GM19455 (cell line): ENCODE measurements around the gene ACTRT2.

Experiments used
- ATAC-seq: cut with Tn5 transposase; IDR thresholded peaks from one replicate; pipeline ENCODE4 v1.9.1; 2021; ENCODE audit not compliant: unreplicated experiment

ACTRT2 gene

DNA sequence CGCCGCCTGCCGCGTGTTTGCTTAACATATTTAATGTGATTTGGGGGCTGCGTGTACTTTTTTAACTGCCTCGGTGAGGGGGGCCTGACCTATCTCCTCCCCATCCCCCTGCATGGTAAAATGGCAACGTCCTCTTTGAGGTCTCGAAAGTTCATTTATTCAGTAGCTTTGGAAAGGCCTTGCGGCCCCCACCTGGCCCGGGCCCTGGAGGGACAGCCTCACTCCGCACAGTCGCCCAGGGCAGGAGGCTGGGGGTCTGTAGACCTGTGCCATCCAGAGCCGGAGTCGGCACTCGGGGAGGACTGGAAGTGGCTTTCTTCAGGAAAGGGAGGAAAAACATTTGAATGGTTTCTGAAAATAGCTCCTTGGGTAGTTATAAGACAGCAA, 38.0 kb upstream of the ACTRT2 start:
- ATAC-seq = no peak

GRCh38 chr1:2983706-2984398, 37.4 kb upstream of the ACTRT2 start:
- ATAC-seq = no peak

DNA sequence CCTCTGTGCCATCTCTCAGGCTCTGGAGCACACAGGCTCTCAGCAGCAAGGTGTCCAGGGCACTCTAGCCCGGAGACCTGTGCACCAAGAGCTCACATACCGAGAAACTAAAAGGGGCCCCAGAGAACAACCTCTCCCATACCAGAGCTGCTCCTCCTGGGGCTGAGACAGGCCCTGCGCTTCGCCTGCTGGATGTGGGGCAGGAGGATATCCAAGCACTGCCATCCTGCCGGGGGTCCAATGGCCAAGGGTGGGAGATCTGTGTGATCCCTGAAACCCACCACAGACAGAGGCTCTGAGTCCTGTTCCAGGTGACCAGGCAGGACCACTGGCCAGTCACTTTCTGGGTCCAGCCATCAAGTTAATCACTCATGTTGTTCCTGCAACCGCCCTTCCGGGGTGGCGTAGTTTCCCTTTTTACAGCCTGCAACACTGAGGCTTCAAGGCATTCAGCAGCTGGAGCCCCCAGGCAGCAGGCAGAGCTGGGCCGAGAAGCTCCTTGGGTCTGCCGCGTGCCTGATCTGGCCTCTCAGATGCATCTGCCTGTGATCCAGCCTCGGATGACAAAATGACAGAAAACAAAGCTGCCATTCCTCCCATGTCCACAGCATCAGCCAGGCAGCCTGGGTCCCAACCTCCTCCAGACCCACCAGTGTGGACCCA, 36.7 kb upstream of the ACTRT2 start:
- no peak for ATAC-seq

DNA sequence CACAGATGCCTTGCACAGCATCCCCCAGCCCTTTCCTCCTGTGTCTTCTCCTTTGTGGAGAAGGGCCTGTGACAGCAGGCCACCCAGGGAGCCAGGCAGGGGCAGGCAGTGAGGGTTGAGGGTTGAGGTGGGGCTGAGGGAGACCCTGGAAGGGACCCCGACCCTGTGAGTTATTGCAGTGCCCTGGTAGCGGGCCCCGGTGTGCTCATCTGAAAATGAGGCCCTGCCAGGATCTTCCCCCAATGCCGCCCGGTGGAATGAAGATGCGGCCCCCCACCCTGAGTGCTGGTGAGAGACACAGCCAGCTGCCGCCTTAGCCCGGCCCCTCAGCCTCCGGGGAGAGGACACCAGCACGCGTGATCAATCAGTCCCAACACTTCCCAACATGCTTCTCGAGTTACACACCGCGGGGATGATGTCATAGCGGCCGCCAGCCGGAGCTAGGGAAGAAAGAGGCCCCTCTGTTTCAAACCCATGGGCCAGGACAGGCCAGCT, 36.2 kb upstream of the ACTRT2 start:
- ATAC-seq = no peak

DNA sequence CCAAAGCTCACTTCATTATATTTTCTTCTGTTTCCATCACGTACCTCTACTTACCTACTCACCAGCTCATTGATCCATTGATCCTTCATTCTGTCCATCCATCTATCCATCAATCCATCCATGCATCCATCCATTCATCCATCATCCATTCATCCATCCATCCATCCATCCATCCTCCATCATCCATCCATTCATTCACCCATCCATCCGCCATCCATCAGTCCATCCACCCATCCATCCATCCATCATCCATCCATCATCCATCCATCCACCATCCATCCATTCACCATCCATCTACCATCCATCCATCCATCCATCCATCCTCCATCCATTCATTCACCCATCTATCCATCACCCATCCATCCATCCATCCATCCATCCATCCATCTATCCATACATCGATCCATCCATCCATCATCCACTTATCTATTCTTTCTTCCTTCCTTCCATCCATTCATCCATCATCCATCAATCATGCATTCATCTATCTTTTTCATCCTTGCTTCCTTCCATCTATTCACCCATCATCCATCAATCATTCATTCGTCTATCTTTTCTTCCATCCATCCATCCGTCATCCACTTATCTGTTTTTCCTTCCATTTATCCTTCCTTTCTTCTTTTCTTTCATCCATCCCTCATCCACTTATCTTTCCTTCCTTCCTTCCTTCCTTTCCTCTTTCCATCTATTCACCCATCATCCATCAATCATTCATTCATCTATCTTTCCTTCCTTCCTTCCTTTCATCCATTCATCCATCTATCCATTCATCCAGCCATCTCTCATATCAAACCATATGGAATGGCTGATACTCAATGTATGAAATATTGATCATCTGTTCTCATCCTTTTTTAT, 35.3 kb upstream of the ACTRT2 start:
- ATAC-seq = no peak

DNA sequence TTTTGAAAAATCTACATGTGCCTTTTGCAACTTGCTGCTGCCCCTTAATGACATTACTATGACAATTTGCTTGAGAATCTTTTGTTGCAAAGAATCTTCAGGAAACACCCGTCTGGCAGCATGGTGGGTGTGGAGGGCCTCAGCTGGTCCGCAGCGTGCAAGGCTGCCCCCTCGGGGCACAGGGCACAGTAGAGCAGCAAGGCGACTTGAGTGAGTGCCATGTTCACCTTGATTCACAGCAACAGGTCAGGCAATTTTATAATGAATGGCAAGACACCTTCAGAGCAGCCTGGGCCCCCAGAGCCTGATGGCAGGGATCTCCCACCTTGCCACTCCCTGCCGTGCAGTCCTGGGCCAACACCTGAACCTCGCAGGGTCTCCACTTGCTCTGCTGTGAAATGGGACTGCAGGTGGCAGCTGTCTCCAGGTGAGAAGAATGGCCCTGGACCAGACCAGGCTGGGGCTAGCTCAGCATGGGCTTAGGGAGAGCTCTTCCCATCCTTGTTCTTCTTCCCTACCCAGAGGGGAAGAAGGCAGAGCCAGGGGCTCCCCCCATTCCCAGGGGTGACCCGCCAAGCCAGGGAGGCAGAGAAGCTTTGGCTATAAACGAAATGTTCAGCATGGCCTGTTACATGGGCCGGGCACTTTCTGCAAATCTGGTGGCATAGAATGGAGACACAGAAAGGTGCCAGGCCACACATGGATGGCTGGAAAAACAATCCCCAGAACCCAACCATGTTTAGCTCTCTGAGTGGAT, 34.5 kb upstream of the ACTRT2 start:
- ATAC-seq = no peak

GRCh38 chr1:2987773-2988172, 33.5 kb upstream of the ACTRT2 start:
- ATAC-seq = no peak

GRCh38 chr1:2988256-2988655, 33.0 kb upstream of the ACTRT2 start:
- no peak for ATAC-seq

DNA sequence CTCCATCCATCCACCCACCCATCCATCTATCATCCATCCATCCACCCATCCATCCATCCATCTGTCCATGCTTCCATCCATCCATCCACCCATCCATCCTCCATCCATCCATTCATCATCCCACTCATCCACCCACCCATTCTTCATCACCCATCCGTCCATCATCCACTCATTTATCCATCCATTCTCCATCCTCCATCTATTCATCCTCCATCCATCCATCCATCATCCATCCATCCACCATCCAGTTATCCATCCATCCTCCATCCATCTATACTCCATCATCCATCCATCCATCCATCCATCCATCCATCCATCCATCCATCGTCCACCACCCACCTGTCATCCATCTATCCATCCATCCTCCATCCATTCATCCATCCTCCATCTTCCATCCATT, 32.1 kb upstream of the ACTRT2 start:
- no peak for ATAC-seq

DNA sequence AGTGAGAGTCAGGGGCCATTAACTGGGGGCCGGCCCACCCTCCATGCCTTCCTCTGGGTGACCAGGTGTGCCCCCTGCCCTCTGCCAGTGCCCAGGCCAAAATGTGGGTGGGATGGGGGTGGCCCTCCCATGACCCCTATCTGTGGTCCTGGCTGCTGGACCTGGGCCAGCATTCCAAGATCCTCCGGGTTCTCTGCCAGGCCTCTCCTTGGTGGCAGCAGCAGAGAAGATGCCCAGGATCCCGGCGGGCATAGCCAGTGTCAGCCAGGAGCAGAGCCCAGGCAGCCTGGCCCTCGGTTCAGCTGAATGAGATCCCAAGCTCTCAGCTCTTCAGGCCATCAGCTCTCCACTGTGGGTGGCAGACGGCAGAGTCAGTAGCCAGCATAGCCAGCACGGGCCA, 31.3 kb upstream of the ACTRT2 start:
- no peak for ATAC-seq

DNA sequence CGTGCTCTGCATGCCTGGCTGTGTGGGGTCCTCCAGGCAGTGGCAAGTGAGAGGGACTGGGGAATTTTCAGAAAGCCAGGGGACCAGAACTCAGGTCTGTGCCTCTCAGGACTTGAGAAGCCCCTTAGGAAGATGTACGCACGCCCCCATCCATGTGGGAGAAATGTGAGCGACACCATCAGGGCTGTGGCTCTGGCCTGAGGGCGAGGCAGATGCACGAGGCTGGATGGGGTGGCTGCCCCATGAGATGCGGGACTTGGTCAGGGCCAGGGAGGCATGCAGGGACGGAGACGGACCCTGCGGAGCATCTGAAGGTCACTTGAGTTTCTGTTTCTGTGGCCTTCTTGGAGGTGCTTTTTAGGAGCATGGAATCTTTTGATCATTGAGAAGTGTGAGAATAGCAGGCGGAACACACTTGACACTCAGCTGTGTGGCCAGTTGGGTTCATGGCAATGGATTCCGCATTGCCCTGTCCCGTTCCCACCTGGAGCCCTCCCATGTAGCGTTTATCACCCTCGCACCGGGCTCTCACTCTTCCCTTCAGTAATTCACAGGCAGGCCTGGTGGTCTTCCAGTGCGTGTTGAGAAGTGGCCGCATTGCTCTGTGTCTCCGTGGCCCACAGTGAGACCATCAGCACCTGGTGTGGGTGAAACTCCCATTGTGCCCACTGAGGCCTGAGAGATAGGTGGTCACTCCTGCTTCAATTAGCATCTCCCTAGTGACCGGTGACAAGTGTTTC, 30.7 kb upstream of the ACTRT2 start:
- no peak for ATAC-seq

DNA sequence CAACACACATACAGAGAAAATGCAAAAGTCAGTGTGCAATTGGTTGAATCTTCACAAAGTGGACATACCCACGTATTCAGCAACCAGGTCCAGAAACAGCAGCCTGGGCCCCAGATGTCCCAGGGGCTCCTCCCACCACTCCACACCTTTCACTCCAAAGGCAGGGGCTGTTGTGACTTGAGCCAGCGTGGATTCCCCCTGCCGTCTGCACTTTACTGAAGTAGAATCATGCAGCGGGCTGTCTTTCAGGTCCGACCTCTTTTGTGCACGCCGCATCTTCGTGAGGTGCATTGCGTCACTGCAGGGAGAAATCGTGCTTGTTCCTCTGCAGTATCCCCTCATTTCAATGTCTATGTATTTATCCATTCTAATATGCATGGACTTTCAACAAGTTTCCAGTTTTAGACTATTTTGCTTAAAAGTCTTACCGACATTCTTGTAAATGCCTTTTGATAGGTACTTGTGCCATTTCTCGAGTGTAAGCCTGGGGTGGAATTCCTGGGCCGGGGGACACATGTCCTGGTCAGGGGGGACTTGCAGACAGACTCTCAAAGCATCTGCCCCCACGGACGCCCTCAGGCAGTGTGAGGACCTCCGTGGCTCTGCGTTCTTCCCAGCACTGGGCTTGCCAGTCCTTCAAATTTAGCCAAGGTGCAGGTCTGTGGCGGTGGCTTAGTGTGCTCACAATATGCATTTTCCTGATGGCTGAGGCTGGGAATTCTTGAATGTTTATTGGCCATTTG, 29.3 kb upstream of the ACTRT2 start:
- ATAC-seq = no peak

DNA sequence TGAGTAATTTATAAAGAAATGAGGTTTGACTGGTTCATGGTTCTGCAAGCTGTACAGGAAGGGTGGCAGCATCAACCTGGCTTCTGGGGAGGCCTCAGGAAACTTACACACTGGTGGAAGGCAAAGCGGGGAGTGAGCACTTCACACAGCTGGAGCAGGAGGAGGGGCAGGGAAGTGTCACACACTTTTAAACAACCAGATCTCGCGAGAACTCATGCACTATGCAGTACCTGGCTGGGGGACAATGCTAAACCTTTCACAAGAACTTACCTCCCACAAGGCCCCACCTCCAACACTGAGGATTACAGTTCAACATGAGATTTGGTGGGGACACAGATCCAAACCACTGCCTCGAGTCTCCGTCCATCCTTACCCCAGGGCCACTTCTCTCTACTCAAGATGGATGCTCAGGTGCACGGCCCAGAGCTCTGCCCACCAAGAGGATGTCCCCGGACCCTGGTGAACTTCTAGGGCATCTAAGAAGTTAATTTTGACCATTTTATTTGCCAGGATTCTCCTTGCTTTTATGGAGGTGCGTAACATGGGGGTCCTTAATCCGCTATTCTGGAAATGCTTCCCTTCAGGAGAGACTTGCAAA, 22.7 kb upstream of the ACTRT2 start:
- no peak for ATAC-seq

DNA sequence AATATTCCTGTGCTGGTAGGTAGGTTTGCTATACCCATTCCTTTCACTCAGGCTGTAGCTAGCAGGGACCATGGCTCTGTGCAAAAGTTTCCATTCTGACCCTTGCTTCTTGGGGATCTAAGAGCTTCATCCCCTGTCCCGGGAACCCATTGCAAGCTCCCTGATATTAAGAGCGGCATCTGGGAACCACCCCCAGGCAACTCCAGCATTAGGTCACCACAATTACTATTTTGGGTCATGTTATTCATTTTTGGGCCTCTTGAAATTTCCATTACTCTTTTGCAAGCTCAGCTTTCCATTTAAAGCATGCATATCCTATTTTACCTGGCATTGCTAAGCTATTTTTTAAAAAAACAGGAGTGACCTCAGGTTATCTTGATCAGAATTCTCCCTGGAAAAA, 22.1 kb upstream of the ACTRT2 start:
- no peak for ATAC-seq

DNA sequence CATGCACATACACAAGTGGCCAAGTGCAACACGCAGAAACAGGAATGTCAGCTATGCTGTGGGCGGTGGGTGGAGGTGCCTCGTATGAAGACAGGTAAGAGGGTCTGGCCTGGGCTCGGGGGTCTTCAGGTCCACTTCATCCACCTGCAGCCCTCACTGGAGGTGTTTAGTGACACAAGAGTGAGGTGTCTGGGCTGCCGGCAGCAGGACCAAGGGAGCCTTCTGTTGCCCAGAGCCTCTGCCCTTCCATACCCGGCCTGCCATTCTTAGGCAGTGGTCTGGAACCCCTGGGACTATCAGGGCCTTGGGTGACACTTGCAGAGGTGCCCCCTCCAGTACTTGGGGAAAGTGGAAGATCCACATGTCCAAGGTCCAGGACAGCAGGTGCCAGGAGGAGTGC, 21.7 kb upstream of the ACTRT2 start:
- no peak for ATAC-seq

- no peak for ATAC-seq
These were observed 21.1 kb upstream of the ACTRT2 start for GRCh38 chr1:3000214-3000613.

- no peak for ATAC-seq
These were observed 20.4 kb upstream of the ACTRT2 start for GRCh38 chr1:3000671-3001470.

DNA sequence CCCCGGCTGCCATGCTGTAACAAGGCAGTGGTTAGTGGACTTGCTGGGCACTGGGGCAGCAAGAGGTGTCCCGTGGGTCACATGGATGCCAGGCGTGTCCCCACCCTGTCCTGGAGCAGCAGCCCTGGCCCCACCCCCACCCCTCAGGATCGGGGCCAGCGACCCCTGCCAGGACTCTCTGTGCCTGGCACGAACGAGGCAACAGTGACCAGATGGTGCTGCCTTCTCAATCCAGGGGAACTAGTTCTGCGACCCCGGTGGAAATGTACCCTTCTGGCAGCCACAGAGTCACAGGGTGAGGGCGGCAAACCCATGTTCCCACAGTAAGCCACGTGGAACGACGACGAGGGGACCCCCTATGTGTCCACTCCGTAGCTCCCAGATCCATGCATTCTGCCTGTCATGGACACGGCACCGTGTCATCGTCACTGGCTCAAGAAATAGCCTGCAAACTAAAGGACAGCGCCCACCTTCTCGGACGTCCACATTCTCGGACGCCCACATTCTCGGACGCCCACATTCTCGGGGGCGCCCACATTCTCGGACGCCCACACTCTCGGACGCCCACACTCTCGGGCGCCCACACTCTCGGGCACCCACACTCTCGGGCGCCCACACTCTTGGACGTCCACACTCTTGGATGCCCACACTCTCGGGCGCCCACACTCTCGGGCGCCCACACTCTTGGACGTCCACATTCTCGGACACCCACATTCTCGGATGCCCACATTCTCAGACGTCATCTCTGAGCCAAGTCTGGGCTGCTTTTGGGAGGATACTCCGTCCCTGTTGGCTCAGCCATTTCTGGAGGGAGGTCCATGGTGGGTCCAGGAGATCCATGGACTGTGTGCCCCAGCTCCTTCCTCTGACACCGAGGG, 19.6 kb upstream of the ACTRT2 start:
- no peak for ATAC-seq
